H1 (cell line): ENCODE measurements around the gene RNF215. TPM values are rescaled to one million over a fixed set of nuclear protein-coding genes. Genes with fewer than 3 reads are reported as not detected.

Source experiments
- CTCF ChIA-PET: fragments of 300-600 bp; sonication (Branson Sonifier 250); formaldehyde crosslinking; loops from one replicate; lab custom pipeline; 2021; ENCODE audit not compliant: partially characterized antibody; lab: Charles Lee
- POLR2A ChIA-PET: fragments of 300-600 bp; sonication (Branson Sonifier 250); formaldehyde crosslinking; loops from one replicate; lab custom pipeline; 2021; ENCODE audit warnings: inconsistent platforms; ENCODE audit not compliant: partially characterized antibody; lab: Charles Lee
- DNase-seq, 2 experiments: peaks; one replicate each; pipeline versions ENCODE4 v3.0.0 to v3.0.0-alpha.2; 2010 to 2022; ENCODE audit warnings: low spot score in 2 of 2, low read depth in 1 of 2, mixed read lengths in 1 of 2
- FAIRE-seq: peaks from 2 replicates; lab custom pipeline; 2011; peaks lifted over from hg19 to GRCh38; lab: Jason Lieb, UNC
- H2AFZ ChIP-seq: 2 replicates; pipeline ENCODE4 v1.8.1; 2012; ENCODE audit warnings: low read length, inconsistent platforms
- H2AK5ac ChIP-seq: 2 replicates; pipeline ENCODE4 v1.6.1; 2013; ENCODE audit warnings: low read depth, low read length
- H2BK120ac ChIP-seq: replicated peaks from 2 replicates; pipeline ENCODE3; 2013; ENCODE audit warnings: low read depth, low read length, inconsistent platforms
- H2BK12ac ChIP-seq: 2 replicates; pipeline ENCODE4 v1.6.1; 2013; ENCODE audit warnings: low read depth, low read length
- H2BK15ac ChIP-seq: 2 replicates; pipeline ENCODE4 v1.6.1; 2013; ENCODE audit warnings: low read length
- H2BK20ac ChIP-seq: 2 replicates; pipeline ENCODE4 v1.6.1; 2013; ENCODE audit warnings: low read length
- H2BK5ac ChIP-seq: 2 replicates; pipeline ENCODE4 v1.6.1; 2013; ENCODE audit warnings: low read depth, low read length
- H3K14ac ChIP-seq: 2 replicates; pipeline ENCODE4 v1.6.1; 2013; ENCODE audit warnings: inconsistent platforms; ENCODE audit not compliant: insufficient read length
- H3K18ac ChIP-seq: 2 replicates; pipeline ENCODE4 v1.6.1; 2013; ENCODE audit warnings: low read length; ENCODE audit errors: extremely low read depth
- H3K23ac ChIP-seq: 2 replicates; pipeline ENCODE4 v1.6.1; 2013; ENCODE audit warnings: inconsistent platforms; ENCODE audit not compliant: insufficient read length
- H3K23me2 ChIP-seq: 2 replicates; pipeline ENCODE4 v1.6.1; 2013; ENCODE audit warnings: low read depth, low read length
- H3K27ac ChIP-seq: 2 replicates; pipeline ENCODE4 v1.6.1; 2011; ENCODE audit warnings: low read depth, low read length, inconsistent platforms
- H3K27me3 ChIP-seq, 4 experiments: replicated peaks in 1 of 4; 1 replicate in 1 of 4; 2 replicates in 3 of 4; pipeline versions ENCODE4 v1.6.1 to v1.8.1; 2011 to 2013; ENCODE audit warnings: low read length in 3 of 4, mild to moderate bottlenecking in 3 of 4, inconsistent platforms in 2 of 4, mixed read lengths in 2 of 4, moderate library complexity in 1 of 4; ENCODE audit not compliant: control insufficient read depth in 3 of 4, insufficient read depth in 3 of 4; ENCODE audit errors: extremely low read depth in 1 of 4
- H3K36me3 ChIP-seq, 4 experiments: 2 replicates each; pipeline versions ENCODE4 v1.6.1 to v1.8.1; 2011 to 2013; ENCODE audit warnings: mild to moderate bottlenecking in 4 of 4, low read length in 3 of 4, moderate library complexity in 2 of 4, control low read depth in 1 of 4, inconsistent platforms in 1 of 4; ENCODE audit not compliant: insufficient read depth in 4 of 4, control insufficient read depth in 2 of 4
- H3K4ac ChIP-seq: replicated peaks from 2 replicates; pipeline ENCODE3; 2013; ENCODE audit warnings: low read length, low read depth, mixed read lengths, inconsistent platforms; ENCODE audit not compliant: insufficient read length
- H3K4me1 ChIP-seq, 4 experiments: replicated peaks in 1 of 4; 1 replicate in 1 of 4; 2 replicates in 3 of 4; pipeline versions ENCODE4 v1.6.1 to v1.8.1; 2011 to 2013; ENCODE audit warnings: low read length in 3 of 4, inconsistent platforms in 2 of 4, mixed read lengths in 1 of 4; ENCODE audit not compliant: insufficient read depth in 4 of 4, control insufficient read depth in 3 of 4
- H3K4me2 ChIP-seq, 2 experiments: 2 replicates each; pipeline versions ENCODE4 v1.6.1 to v1.8.1; 2011 to 2013; ENCODE audit warnings: low read depth in 2 of 2, low read length in 2 of 2, control low read depth in 1 of 2, inconsistent platforms in 1 of 2, mild to moderate bottlenecking in 1 of 2; ENCODE audit not compliant: insufficient read depth in 1 of 2
- H3K4me3 ChIP-seq, 4 experiments: fragments of 200-600, 300-600 bp in 1 of 4; sonication (generic), shearing (Covaris generic), sonication (Bioruptor Twin) in 1 of 4; 2 replicates each; pipeline versions ENCODE4 v1.5.1 to v1.8.1; 2011 to 2016; ENCODE audit warnings: low read length in 4 of 4, low read depth in 3 of 4, control low read depth in 2 of 4, inconsistent platforms in 2 of 4, mild to moderate bottlenecking in 2 of 4, mixed read lengths in 1 of 4, moderate library complexity in 1 of 4; ENCODE audit not compliant: insufficient read depth in 2 of 4; ENCODE audit errors: extremely low read depth in 1 of 4
- H3K56ac ChIP-seq: replicated peaks from 2 replicates; pipeline ENCODE3; 2013; ENCODE audit warnings: low read depth, mild to moderate bottlenecking, mixed read lengths, low read length, inconsistent platforms; ENCODE audit not compliant: insufficient read length
- H3K79me1 ChIP-seq: 2 replicates; pipeline ENCODE4 v1.6.1; 2013; ENCODE audit warnings: low read depth, low read length, control low read depth
- H3K79me2 ChIP-seq, 2 experiments: 2 replicates each; pipeline versions ENCODE4 v1.6.1 to v1.8.1; 2012 to 2013; ENCODE audit warnings: low read length in 2 of 2, mild to moderate bottlenecking in 2 of 2, inconsistent platforms in 1 of 2; ENCODE audit not compliant: insufficient read depth in 2 of 2, control insufficient read depth in 1 of 2
- H3K9ac ChIP-seq, 4 experiments: replicated peaks in 1 of 4; 1 replicate in 1 of 4; 2 replicates in 3 of 4; pipeline versions ENCODE4 v1.6.1 to v1.8.1; 2011 to 2013; ENCODE audit warnings: low read depth in 3 of 4, low read length in 3 of 4, control low read depth in 2 of 4, mild to moderate bottlenecking in 2 of 4, moderate library complexity in 2 of 4, inconsistent platforms in 1 of 4; ENCODE audit errors: extremely low read depth in 1 of 4
- H3K9me3 ChIP-seq, 2 experiments: 2 replicates each; pipeline versions ENCODE4 v1.6.1 to v1.8.1; 2012 to 2013; ENCODE audit warnings: mild to moderate bottlenecking in 2 of 2, moderate library complexity in 2 of 2, control low read depth in 1 of 2, inconsistent platforms in 1 of 2, low read depth in 1 of 2, low read length in 1 of 2, mixed read lengths in 1 of 2; ENCODE audit not compliant: insufficient read depth in 2 of 2
- H4K20me1 ChIP-seq, 2 experiments: replicated peaks in 1 of 2; 2 replicates each; pipeline versions ENCODE3 to v1.8.1; 2011 to 2013; ENCODE audit warnings: inconsistent platforms in 2 of 2, low read length in 2 of 2, mild to moderate bottlenecking in 1 of 2; ENCODE audit not compliant: insufficient read depth in 2 of 2, control insufficient read depth in 1 of 2
- H4K5ac ChIP-seq: 2 replicates; pipeline ENCODE4 v1.6.1; 2013; ENCODE audit warnings: low read length, low read depth, mixed read lengths, inconsistent platforms; ENCODE audit not compliant: insufficient read length
- H4K8ac ChIP-seq: 2 replicates; pipeline ENCODE4 v1.8.0; 2013; ENCODE audit warnings: mild to moderate bottlenecking, moderate library complexity, low read length, inconsistent platforms; ENCODE audit not compliant: insufficient read depth; ENCODE audit errors: extremely low read depth
- H4K91ac ChIP-seq: replicated peaks from 2 replicates; pipeline ENCODE3; 2013; ENCODE audit warnings: low read length, mixed read lengths, inconsistent platforms; ENCODE audit not compliant: insufficient read length
- BRCA1 ChIP-seq: IDR thresholded peaks from 2 replicates; pipeline ENCODE4 v1.6.1; 2012; ENCODE audit warnings: low read depth, low read length, improper control_type of control experiment
- NANOG ChIP-seq: IDR thresholded peaks from 2 replicates; pipeline ENCODE4 v1.6.1; 2011; ENCODE audit warnings: low read length, low read depth, mild to moderate bottlenecking, inconsistent platforms; ENCODE audit not compliant: insufficient read depth, poor library complexity, severe bottlenecking
- NRF1 ChIP-seq: IDR thresholded peaks from 2 replicates; pipeline ENCODE4 v1.6.1; 2011; ENCODE audit warnings: mild to moderate bottlenecking, low read depth, low read length, improper control_type of control experiment
- SIRT6 ChIP-seq: IDR thresholded peaks from one replicate; pipeline ENCODE4 v1.7.1; 2012; ENCODE audit warnings: low read length, inconsistent platforms
- TCF12 ChIP-seq: IDR thresholded peaks from 2 replicates; pipeline ENCODE4 v1.6.1; 2011; ENCODE audit warnings: low read depth, mild to moderate bottlenecking, low read length
- WGBS, 2 experiments: shearing (Covaris generic) in 1 of 2; methylation state at CpG; one replicate each; pipeline versions ENCODE4 v1.1.6 to v1.1.7; 2013 to 2015; ENCODE audit warnings: low lambda C conversion rate in 2 of 2, mixed read lengths in 2 of 2, inconsistent platforms in 1 of 2, low coverage in 1 of 2, missing lambda C conversion rate in 1 of 2; ENCODE audit not compliant: insufficient replicate concordance in 2 of 2, insufficient coverage in 1 of 2, insufficient read length in 1 of 2; ENCODE audit errors: extremely low coverage in 1 of 2, missing lambda C conversion rate in 1 of 2; 5-methylcytosine and 5-hydroxymethylcytosine counted together
- polyA plus RNA-seq, 7 experiments: library from polyadenylated mRNA; depleted of rRNA in 3 of 7; stranded (reverse) in 5 of 7; unstranded in 2 of 7; fragments of >200 nt in 5 of 7; fragments of 200-250 nt in 2 of 7; gene quantifications; 1 replicate in 5 of 7; 2 replicates in 1 of 7; 4 replicates in 1 of 7; pipeline versions ENCODE4 v1.2.1 to v1.2.3, GENCODE V29; 2011 to 2013; ENCODE audit warnings: missing spikeins in 2 of 7, mixed read lengths in 2 of 7
- total RNA-seq: library from RNA; stranded (reverse); fragmentation: NEBNext Ultra II Directional; extraction: Animal tissue kit (Norgen Biotek cat#: 25700); gene quantifications from 2 replicates; pipeline ENCODE4 v1.2.1, GENCODE V29; 2021

Gene RNF215
- total and polyA plus RNA-seq, 2 of the 8 experiments (the other 6 are each of a cell fraction or from before 2014, with no cell fraction given) = 13.1 to 19.0 TPM

DNA sequence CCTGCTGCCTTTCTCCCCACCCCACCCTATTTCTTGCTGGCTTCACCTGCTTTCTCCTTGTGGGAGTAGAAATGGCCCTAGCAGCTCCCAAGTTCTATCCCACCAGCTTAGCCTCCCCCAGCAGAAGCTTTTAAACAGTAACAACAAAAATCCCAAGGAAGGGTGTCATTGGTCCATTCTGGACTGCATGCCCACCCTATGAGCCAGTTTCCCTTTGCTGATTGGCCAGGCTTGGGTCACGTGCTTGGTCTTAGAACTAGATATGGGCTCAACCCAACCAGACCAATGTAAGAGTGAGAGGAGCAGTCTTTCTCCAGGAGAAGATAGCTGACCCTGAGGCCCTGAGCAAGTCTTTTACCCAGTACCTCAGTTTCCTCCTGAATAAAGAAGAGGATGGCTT, 40.7 kb upstream of the RNF215 start:
- Histone ChIP-seq H3K9ac (no peak overlapping the region), H2BK20ac (no peak overlapping the region), H2BK120ac (no peak overlapping the region), H4K5ac (no peak overlapping the region), H3K23ac (no peak overlapping the region), H3K79me2 (0 out of 4 replicates have a peak, but pooled peaks cover 0 to 2% of the 10 kb centered on the region in 2 experiments), H3K9me3 (no peaks in the 10 kb centered on the region), H3K4me3 (no peak overlapping the region), H3K4me2 (no peak overlapping the region), H3K27me3 (no peaks in the 10 kb centered on the region), H4K8ac (no peak overlapping the region), H2BK15ac (no peak overlapping the region), H4K20me1 (peaks cover 0 to 23% of the 10 kb centered on the region in 2 experiments), H3K56ac (no peak overlapping the region), H3K36me3 (peaks cover 2 to 10% (median 7%) of the 10 kb centered on the region in 4 experiments; a peak in 6 of 8 replicates), H2BK5ac (no peak overlapping the region), H3K23me2 (peaks cover 18% of the 10 kb centered on the region), H4K91ac (no peak overlapping the region), H2AFZ (no peak overlapping the region), H3K79me1 (no peaks in the 10 kb centered on the region; the same call in 1 of the 2 replicates), H3K4ac (no peak overlapping the region), H2BK12ac (no peak overlapping the region), H3K27ac (no peak overlapping the region), H2AK5ac (no peak overlapping the region), H3K14ac (no peak overlapping the region), H3K18ac (no peak overlapping the region), H3K4me1 (peaks cover 4 to 21% (median 8%) of the 10 kb centered on the region in 4 experiments)
- 79% methylated on average over 1 of the region's 1 CpG; no CpG with 5 or more reads in 1 of the 2 experiments for WGBS, 2 experiments
- TF ChIP-seq NANOG = no peak
- TF ChIP-seq NRF1 = no peak
- no peak for TF ChIP-seq SIRT6
- no peak for TF ChIP-seq TCF12
- no peak for TF ChIP-seq BRCA1
- FAIRE-seq = no peak
- DNase-seq = no peak
- ChIA-PET POLR2A (interaction anchor here (2.6 kb wide), 1 partner anchor 71 kb away, joined by 8 read pairs; the partner anchor contains the start of genes CCDC157 and SF3A1), CTCF (interaction anchor here (0.7 to 12.0 kb wide), 7 partner anchors 9 to 140 kb away, joined by 3 to 164 read pairs (median 5); partner anchors contain the start of gene SEC14L2)
